ENCODE results near the gene TGFB2.

Gene TGFB2

GRCh38 chr1:218362418-218363076 lies 17.4 kb downstream of the TGFB2 start:
- no peak for DNase-seq (ENCODE audit: low read depth)

- DNase-seq (ENCODE audit: low read depth), result no peak
These were observed 18.0 kb downstream of the TGFB2 start for GRCh38 chr1:218363141-218363540.

DNA sequence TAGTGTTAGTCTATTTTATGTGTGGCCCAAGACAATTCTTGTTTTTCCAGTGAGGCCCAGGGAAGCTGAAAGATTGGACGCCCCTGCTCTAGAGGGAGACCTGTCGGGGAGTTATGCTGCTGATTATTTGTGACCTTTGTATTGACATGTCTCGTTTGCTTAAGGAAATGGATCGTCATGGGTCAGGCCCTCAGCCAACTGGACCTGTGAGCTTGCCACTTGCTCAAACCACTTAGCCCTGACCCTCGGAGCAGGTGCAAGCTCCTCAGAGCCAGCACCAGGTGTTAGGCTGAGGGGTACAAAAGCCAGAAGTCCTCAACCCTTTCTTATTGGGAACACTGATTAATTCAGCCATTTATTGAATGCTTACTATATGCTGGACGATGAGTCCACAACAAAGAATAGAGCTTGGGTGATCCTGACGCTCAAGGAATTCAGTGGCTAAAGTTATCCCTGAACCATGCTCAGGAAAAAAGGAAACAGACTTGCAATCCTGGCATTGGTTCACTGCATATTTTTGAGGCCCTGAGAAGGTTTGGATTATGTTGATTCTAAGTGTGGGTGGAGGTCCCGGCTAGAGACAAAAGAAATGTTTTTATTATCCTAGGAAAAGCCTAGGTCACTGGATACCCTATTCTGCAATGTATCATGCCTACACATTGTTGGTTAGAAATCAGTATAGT lies 19.0 kb downstream of the TGFB2 start:
- DNase-seq (ENCODE audit: low read depth), result no peak

DNA sequence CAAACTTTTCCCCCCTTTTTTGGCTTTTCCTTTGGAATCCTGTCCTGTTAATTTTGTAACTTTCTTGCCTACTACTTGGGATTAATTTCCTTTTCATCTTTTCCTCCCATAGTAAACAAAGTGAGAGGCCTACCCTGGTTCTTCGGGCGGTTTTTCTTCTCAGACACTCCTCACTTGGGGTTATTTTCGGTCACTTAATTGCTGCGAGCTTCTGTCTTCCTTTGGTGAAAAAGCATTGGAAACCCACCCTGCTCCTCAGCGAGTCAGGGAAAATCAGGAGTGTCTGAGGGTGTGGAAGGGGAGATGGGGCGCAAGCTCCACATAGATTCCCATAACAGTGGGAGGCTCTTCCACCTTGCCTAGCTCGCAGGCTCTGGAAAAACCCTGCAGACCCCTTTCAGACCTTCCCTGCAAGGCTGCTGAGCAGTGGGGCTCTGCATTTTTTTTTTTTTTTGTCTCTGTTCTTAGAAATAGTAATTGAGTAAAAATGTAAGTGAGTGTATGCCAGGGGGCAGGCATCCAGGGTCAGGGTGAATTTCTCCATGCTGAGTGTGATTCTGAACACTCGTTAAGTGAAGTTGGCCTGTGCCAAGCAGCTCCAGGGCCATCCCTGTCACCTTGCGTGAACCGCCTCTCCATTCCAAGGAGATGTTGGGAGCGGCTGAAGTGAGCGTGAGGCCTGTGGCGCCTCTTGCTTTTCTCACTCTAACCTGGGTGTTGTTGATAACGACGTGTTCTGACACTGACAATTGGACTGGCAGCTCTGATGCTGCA lies 20.3 kb downstream of the TGFB2 start:
- no peak for DNase-seq (ENCODE audit: low read depth)

GRCh38 chr1:218366322-218367052 lies 21.4 kb downstream of the TGFB2 start:
- no peak for DNase-seq (ENCODE audit: low read depth)

DNA sequence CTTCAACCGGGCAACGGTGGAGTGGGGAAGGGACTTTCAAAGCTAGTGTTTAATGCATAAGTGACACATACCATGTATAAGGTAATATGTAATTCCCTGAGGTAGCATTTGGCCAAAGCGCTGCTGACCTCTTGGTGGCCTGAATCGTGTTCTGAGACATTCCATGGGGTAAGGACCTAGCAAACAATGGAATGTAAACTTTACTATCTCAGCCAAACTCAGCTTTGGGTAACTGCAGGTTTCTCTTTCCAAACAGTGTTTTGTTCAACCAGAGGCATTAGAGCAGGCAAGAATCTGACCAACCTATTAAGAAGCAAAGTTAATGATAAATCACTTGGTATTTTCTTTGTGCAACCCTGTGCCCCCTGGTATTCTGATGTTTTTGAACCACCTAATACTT lies 22.0 kb downstream of the TGFB2 start:
- DNase-seq (ENCODE audit: low read depth), result no peak

DNA sequence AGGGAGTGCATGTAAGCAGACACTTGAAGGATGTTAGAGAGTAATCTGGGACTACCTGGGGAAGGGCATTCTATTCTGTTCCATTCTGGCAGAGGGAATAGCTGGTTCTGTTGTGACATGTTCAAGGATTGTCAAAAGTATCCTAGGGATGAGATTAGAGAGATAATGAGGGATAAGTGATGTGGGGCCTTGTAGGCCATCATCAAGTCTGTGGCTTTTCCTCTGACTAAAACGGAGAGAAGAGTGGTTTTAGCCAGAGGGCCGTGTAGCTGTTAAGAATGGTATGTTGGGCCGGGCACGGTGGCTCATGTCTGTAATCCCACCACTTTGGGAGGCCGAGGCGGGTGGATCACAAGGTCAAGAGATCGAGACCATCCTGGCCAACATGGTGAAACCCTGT lies 23.6 kb downstream of the TGFB2 start:
- no peak for DNase-seq (ENCODE audit: low read depth)

DNA sequence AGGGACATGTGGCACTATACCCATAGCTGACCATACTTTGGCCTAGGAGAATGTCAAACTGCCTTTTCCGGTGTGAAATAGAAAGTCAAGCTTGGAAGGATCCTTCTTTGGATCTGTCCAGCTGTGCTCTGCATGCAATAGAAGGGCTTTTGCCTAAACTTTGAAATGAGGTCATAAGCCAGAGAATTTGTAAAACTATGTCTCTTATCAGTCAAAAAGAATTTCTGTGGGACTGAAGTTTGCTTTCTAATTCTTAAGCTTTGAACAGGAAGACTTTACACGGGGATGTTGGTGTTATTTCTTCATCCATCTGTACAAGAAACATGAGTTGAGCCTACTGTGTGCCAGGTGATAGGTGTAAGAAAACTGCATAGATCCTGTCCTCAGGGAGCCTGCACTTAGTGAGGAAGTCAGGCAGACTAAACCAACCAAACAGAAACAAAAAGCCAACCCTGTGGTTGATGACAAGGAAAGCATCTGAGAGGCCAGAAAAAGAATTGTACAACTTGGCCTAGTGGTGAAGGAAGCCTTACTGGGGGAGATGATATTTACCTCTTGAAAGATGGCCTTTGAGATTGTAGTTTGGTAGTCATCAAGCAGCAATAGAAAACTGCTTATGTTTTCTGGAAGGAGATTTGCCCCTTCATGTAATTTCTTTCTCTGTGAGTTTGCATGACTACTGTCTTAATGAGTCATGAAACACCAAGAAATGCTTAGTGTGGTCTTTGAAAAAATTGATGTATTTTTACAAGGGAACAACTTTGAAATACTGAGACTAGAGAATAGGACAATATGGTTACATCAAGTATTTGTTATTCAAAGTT lies 24.8 kb downstream of the TGFB2 start:
- no peak for DNase-seq (ENCODE audit: low read depth)

DNA sequence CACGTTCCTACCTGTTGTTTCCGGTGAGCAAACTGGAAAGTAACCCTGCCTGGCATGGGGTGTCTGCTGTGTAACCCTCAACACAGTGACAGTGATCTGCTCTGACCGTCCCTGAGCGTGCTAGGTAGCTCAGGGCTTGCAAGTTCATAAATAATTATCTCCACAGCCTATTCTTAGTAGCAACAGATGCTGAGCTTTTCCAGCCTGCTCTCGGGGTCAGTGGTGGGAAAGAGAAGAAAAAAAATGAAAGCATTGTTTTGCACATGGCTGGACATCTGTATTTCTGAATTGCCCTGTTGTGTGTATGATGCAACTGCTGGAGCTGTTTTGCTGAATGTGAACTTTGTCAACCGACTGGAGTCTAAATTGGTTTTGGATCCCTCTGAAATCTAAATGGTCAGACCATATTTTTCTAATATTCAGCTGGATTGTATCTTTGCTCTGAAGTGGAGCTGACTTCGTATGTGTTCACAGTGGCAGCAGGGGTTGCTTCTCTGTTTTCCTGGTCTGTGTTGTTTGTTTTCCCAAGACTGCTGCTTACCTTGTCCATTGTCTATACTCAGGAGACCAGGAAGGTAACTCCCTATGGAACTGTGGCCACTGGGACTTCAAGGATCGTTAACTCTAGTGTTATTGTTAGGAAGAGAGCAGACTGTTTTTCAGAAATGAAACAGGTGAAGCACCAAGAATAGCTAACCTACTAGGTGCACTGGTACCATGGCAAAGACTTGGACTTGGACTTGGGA lies 27.0 kb downstream of the TGFB2 start:
- DNase-seq (ENCODE audit: low read depth), result no peak

- DNase-seq (ENCODE audit: low read depth), result no peak
These were observed 29.5 kb downstream of the TGFB2 start for GRCh38 chr1:218374401-218375353.

GRCh38 chr1:218376722-218377121 lies 31.6 kb downstream of the TGFB2 start:
- DNase-seq (ENCODE audit: low read depth), result no peak

GRCh38 chr1:218377143-218377660 lies 32.1 kb downstream of the TGFB2 start:
- DNase-seq (ENCODE audit: low read depth), result peak; percentile 7

GRCh38 chr1:218380125-218380977 lies 35.2 kb downstream of the TGFB2 start:
- no peak for DNase-seq (ENCODE audit: low read depth)

DNA sequence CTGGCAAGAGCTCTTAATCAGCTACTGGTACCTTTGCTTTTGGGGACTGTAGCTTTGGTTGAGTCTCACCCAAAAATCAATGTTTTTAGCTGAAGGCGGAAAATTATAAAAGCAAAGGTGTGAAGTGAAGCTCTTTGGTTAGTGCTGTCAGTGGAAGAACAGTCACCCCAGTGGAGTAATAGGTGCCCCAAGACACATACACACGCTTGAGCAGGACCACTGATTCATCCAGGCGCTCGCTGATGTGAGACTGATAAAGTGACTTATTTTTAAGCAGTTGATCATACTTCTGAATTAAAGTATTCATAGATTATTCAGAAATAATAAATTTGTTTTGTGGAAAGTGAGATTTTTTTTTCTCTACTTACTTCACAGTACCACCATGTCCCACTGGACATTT lies 37.1 kb downstream of the TGFB2 start:
- DNase-seq (ENCODE audit: low read depth), result no peak

GRCh38 chr1:218383051-218383450 lies 37.9 kb downstream of the TGFB2 start:
- DNase-seq (ENCODE audit: low read depth), result no peak

- no peak for DNase-seq (ENCODE audit: low read depth)
These were observed 38.5 kb downstream of the TGFB2 start for GRCh38 chr1:218383681-218384080.

GRCh38 chr1:218384581-218384993 lies 39.5 kb downstream of the TGFB2 start:
- no peak for DNase-seq (ENCODE audit: low read depth)

DNA sequence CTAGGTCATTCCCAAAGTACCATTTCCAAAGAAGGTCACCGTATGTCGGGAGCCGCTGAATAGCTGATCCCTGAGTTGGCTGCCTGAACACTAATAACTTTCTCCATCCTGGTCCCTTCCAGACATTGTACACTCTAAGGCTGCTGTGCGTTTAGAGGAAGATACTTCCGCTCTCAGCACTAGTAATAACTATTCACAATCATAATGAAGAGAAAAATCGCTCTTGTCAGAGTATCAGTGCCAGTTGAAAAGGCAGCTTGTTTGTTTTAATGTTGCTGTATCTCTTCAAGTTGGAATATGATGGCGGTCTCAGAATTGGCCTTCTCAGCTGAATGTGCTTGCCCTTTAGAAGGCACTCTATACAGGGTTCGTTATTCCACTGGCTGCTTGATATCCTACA lies 43.5 kb downstream of the TGFB2 start:
- no peak for DNase-seq (ENCODE audit: low read depth)

Measured in T follicular helper cell (primary cell).